Nephron progenitor cell (in vitro differentiated cells): Measurements from ENCODE around the gene PITPNC1.
"Not testable (repeated sequence)": the region's sequence is repeated elsewhere in the genome, so short reads cannot be mapped to it uniquely, and the experiment has no call there.

ENCODE experiments used
- DNase-seq: peaks from one replicate; pipeline ENCODE4 v3.0.0; 2021
- H3K27ac Mint-ChIP-seq: 2 replicates; pipeline ENCODE4 v1.8.0; 2021; ENCODE audit warnings: mild to moderate bottlenecking, moderate library complexity, mixed read lengths
- H3K27me3 Mint-ChIP-seq: 2 replicates; pipeline ENCODE4 v1.8.0; 2021; ENCODE audit warnings: mild to moderate bottlenecking, low read depth, mixed read lengths; ENCODE audit not compliant: poor library complexity
- H3K36me3 Mint-ChIP-seq: 2 replicates; pipeline ENCODE4 v1.8.0; 2021; ENCODE audit warnings: low read depth, mixed read lengths
- H3K4me1 Mint-ChIP-seq: 2 replicates; pipeline ENCODE4 v1.8.0; 2021; ENCODE audit warnings: mixed read lengths
- H3K4me3 Mint-ChIP-seq: 2 replicates; pipeline ENCODE4 v1.8.0; 2021; ENCODE audit warnings: mild to moderate bottlenecking, moderate library complexity, mixed read lengths
- H3K9me3 Mint-ChIP-seq: 2 replicates; pipeline ENCODE4 v1.8.0; 2021; ENCODE audit warnings: mild to moderate bottlenecking, moderate library complexity, mixed read lengths
- TF ChIP-seq, protein P1 (sequence below): fragments of 200-600 bp; sonication (generic); IDR thresholded peaks from 2 replicates; pipeline ENCODE4 v1.5.0; 2021; ENCODE audit warnings: antibody characterized with exemption

The PITPNC1 gene

DNA sequence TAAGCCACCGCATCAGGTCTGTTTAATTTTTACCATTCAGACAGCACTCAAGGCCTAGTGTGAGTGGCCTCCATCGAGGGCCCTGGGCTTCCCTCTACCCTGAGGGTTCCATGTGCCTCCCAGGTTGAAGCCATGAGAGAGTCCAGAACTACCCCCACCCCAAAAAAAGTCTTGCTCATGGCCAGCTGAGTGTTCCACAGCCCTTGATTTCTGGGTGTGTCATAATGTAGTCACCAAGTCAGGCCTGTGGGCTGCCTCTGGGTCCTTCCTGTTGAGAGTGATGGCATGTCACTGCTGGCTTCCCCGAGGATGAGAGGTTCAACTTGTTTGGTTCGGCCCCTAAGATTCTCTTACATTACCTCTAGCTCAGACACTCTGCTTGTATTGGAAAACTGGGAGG, 100.6 kb downstream of the PITPNC1 start:
- Mint-ChIP-seq H3K36me3 (no peaks in the 10 kb centered on the region), H3K27ac (peak overlapping the region; percentile 79)

DNA sequence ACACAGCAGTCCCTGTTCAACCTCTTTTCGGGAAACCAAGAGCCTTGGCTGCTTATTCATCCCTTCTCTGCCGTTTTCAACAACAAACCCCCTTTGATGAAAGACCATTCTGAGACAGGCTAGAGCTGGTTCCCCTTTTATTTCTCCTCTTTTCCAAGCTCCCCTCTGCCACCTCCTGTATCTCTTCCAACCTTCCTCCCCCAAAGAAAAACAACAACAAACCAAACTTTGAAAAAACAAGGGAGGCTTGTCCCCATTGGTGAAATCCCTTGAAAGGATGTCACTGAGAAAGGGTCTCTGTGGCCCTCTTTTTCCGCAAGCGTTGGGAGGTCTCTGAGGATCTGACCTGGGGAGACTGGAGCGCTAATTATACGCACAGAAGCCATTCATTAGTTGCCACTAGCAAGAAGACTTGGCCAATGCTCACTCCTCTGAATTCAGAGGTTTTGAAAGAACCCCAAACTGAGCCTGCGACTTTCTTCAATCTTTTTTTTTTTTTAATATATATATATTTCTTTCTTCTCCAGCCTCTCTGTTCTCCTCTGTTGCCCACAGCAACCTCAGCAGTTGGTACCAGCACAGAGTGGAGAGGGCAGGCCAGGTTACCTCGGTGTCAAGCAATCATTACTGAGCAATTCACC, 101.4 kb downstream of the PITPNC1 start:
- Mint-ChIP-seq H3K9me3 (no peaks in the 10 kb centered on the region), H3K36me3 (no peaks in the 10 kb centered on the region), H3K27ac (peak overlapping the region; percentile 78), H3K4me1 (peaks cover 70% of the 10 kb centered on the region), H3K4me3 (no peak overlapping the region), H3K27me3 (peaks cover 5% of the 10 kb centered on the region)
- TF ChIP-seq, protein P1, sequence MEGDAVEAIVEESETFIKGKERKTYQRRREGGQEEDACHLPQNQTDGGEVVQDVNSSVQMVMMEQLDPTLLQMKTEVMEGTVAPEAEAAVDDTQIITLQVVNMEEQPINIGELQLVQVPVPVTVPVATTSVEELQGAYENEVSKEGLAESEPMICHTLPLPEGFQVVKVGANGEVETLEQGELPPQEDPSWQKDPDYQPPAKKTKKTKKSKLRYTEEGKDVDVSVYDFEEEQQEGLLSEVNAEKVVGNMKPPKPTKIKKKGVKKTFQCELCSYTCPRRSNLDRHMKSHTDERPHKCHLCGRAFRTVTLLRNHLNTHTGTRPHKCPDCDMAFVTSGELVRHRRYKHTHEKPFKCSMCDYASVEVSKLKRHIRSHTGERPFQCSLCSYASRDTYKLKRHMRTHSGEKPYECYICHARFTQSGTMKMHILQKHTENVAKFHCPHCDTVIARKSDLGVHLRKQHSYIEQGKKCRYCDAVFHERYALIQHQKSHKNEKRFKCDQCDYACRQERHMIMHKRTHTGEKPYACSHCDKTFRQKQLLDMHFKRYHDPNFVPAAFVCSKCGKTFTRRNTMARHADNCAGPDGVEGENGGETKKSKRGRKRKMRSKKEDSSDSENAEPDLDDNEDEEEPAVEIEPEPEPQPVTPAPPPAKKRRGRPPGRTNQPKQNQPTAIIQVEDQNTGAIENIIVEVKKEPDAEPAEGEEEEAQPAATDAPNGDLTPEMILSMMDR: no peak
- DNase-seq: no peak

More for the DNA sequence above, 100.6 kb downstream of the PITPNC1 start:
- H3K27me3 Mint-ChIP-seq: peaks cover 4% of the 10 kb centered on the region
- no peak overlapping the region for H3K4me3 Mint-ChIP-seq
- TF ChIP-seq, protein P1: no peak
- H3K4me1 Mint-ChIP-seq: peaks cover 67% of the 10 kb centered on the region
- H3K9me3 Mint-ChIP-seq: no peaks in the 10 kb centered on the region
- no peak for DNase-seq

DNA sequence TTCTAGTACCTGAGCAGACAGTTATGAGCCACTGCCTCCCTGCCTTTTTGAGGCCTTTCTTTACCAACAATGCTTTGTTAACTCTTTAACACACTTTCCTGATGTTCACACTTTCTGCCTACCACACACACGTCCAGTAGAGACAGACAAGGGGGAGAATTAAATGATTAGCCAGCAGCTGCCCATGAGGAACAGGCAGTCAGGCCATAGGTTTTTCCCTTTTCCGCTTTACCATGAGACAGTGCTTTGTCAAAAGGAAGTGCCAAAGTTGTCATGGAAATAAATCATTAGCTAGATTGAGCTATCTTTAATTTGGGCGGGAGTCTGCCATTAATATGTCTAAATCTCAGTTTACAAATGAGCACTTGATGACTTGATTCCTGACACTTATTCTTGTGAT, 102.1 kb downstream of the PITPNC1 start:
- H3K27me3 Mint-ChIP-seq: peaks cover 6% of the 10 kb centered on the region
- H3K27ac Mint-ChIP-seq: peak overlapping the region; percentile 64
- no peaks in the 10 kb centered on the region for H3K36me3 Mint-ChIP-seq
- DNase-seq: no peak
- H3K4me3 Mint-ChIP-seq: no peak overlapping the region
- H3K9me3 Mint-ChIP-seq: no peaks in the 10 kb centered on the region
- peaks cover 64% of the 10 kb centered on the region for H3K4me1 Mint-ChIP-seq
- TF ChIP-seq, protein P1: no peak

DNA sequence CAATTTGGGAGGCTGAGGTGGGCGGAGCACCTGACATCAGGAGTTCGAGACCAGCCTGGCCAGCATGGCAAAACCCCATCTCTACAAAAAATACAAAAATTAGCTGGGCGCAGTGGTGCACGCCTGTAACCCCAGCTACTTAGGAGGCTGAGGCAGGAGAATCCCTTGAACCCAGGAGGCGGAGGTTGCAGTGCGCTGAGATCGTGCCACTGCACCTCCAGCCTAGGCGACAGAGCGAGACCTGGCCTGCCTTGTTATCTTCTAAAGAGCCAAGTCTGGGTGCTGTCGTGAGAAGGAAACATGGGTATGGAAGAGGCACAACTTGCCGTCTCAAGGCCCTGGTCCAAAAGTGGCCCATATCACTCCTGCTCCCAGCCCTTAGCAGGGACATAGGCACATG, 103.9 kb downstream of the PITPNC1 start:
- H3K27me3 Mint-ChIP-seq, H3K36me3 Mint-ChIP-seq, H3K27ac Mint-ChIP-seq, H3K4me3 Mint-ChIP-seq, H3K9me3 Mint-ChIP-seq, DNase-seq: not testable (repeated sequence)
- H3K4me1 Mint-ChIP-seq: peaks cover 46% of the 10 kb centered on the region

DNA sequence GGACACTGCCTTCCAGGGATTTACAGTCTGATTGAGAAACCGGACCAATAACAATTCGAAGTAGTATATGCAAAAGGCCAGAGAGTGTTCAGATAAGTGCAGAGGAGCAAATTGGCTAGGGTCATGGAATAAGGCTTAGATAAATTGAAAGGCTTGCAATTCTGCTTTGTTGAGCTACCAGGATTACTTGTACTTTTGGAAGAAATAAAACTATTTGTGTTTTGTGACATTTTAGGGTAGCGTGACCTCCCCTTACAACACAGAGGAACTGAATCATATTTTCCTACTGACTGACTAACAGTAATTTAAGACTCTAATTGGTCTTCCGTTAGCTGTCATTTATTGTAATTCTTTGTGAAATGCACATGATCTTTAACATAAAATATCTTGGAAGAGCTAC, 104.7 kb downstream of the PITPNC1 start:
- H3K4me1 Mint-ChIP-seq: peaks cover 51% of the 10 kb centered on the region
- H3K27me3 Mint-ChIP-seq: peaks cover 6% of the 10 kb centered on the region
- TF ChIP-seq, protein P1: no peak
- H3K27ac Mint-ChIP-seq: no peak overlapping the region
- no peaks in the 10 kb centered on the region for H3K9me3 Mint-ChIP-seq
- no peaks in the 10 kb centered on the region for H3K36me3 Mint-ChIP-seq
- no peak for DNase-seq
- no peak overlapping the region for H3K4me3 Mint-ChIP-seq

DNA sequence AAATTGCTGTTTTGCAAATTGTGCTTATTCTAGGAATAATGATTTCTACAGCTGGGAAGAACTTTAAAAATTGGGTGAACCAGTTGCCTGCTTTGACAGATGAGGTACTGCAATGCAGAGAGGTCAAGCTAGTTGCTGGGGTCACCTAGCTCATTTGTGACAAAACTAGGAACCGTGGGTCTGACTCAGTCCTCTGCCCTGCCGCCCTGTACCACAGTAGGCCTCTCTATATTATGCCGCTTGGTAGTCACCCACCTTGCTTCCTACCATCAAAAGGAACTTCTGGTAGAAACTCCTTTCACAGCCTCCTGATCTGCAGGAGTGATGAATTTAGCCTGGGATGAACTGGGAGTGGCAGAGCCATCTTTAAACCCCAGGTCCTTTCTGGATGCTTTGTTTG, 105.7 kb downstream of the PITPNC1 start:
- peaks cover 54% of the 10 kb centered on the region for H3K4me1 Mint-ChIP-seq
- H3K4me3 Mint-ChIP-seq: no peak overlapping the region
- DNase-seq: no peak
- no peaks in the 10 kb centered on the region for H3K9me3 Mint-ChIP-seq
- H3K36me3 Mint-ChIP-seq: no peaks in the 10 kb centered on the region
- TF ChIP-seq, protein P1: no peak
- no peak overlapping the region for H3K27ac Mint-ChIP-seq
- H3K27me3 Mint-ChIP-seq: peaks cover 6% of the 10 kb centered on the region
